Left lobe of liver (tissue), 2 donors: ENCODE results near the gene GLRX2. TPM values are rescaled to one million over a fixed set of nuclear protein-coding genes. Genes with fewer than 3 reads are reported as not detected.
A peak's percentile ranks its signal among the peaks of the same experiment; 100 is the strongest.

Experiments used
- ATAC-seq: fragments of 200-7000 bp; cut with Tn5 transposase; one replicate; pipeline ENCODE4 v1.9.1; 2020; ENCODE audit warnings: mild to moderate bottlenecking, moderate library complexity
- DNase-seq: peaks from one replicate; pipeline ENCODE4 v3.0.0-alpha.2; 2020; ENCODE audit warnings: low spot score
- total RNA-seq: library from RNA; stranded (reverse); gene quantifications from one replicate; pipeline ENCODE4 v1.2.1, GENCODE V29; 2021
- donor health status: DM: no; HTN: no; CAD: no; lungs with moderate emphysema.
- donor health status: DM: no; HTN: yes; CAD: no.

Gene GLRX2
- total RNA-seq, 1 donor from 2014 or later = 13.2 TPM

- ATAC-seq (no peak), DNase-seq (no peak)
Measured at GRCh38 chr1:193113258-193113991, 8.2 kb upstream of the GLRX2 start.

DNA sequence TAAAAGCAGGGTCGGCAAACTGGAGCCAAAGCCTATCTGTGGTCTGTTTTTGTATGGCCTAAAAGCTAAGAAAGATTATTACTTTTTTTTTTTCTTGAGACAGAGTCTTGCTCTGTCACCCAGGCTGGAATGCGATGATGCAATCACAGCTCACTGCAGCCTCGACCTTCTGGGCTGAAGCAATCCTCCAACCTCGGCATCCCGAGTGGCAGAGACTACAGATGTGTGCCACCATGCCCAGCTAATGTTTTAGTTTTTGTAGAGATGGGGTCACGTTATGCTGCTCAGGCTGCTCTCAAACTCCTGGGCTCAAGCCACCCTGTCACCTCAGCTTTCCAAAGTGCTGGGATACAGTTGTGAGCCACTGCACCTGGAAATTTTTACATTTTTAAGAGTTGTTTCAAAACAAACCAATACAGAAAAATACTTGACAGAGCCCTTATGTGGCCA, 6.5 kb upstream of the GLRX2 start:
- peak; percentile 67 for ATAC-seq
- DNase-seq = peak; percentile 72

- no peak for DNase-seq
Measured at GRCh38 chr1:193110864-193111263, 5.7 kb upstream of the GLRX2 start.

DNA sequence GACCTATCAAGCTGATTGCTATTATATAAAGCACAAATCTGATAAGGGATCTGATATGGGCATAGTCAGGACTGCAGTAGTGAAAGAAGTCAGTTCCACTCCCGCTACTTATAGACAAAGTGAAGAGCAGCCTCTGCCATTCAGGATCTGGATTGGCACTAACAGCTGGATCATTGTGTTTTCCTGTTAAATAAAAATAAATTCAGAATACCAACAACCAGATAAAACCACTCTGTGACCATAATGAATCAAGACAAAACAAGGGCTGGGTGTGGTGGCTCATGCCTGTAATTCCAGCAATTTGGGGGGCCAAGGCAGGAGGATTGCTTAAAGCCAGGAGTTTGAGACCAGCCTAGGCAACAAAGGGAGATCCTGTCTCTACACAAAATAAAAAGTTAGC, 5.0 kb upstream of the GLRX2 start:
- ATAC-seq = no peak
- no peak for DNase-seq

More at GRCh38 chr1:193110864-193111263, 5.7 kb upstream of the GLRX2 start:
- no peak for ATAC-seq

DNA sequence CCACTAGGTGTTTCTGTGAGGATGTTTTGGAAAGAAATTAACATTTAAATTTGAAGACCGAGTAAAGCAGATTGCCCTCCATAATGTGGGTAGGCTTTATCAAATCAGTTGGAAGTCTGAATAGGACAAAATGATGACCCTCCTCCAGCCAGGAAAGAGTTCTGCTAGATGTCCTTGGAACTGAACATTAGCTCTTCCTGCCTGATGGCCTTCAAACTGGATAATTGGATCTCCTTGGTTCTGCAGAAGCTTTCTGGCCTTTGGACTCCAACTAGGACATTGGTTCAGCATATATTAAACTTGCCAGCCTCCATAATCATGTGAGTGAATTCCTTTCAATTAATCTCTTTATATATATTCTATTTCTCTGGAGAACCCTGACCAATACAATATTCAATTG, 4.4 kb upstream of the GLRX2 start:
- ATAC-seq (no peak), DNase-seq (no peak)

DNA sequence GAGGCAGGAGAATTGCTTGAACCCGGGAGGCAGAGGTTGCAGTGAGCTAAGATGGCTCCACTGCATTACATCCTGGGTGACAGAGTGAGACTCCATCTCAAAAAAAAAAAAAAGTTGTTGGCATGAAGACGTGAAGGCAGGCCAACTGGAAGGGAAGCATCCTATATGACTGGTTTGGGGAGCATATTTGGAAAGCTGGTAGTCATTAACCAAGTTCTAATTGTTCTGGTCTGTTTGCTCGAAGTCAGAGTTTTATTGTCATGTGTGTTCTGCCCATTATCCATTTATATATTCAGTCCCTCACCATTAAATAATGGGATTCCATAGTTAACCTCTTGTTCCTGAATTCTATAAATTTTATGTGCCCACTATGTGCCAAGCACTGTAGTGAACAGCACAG, 3.3 kb upstream of the GLRX2 start:
- DNase-seq = no peak
- ATAC-seq = no peak

DNA sequence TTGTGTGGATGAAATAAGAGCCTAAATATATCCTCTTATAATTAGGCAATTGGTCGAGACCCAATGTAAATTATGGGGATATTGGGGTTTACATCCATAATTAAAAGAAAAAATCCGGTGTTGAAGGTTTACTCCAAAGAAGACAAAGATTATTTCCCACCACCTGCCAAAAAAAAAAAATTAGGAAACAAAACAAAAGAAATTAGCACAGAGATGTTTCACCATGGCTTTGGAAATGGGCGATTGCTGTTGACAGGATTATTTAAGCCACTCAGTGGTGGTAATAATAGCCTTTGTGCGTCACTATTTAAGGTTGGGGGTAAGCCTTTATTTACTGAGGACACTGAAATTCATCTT, 585 bp upstream of the GLRX2 start:
- ATAC-seq = no peak
- no peak for DNase-seq

DNA sequence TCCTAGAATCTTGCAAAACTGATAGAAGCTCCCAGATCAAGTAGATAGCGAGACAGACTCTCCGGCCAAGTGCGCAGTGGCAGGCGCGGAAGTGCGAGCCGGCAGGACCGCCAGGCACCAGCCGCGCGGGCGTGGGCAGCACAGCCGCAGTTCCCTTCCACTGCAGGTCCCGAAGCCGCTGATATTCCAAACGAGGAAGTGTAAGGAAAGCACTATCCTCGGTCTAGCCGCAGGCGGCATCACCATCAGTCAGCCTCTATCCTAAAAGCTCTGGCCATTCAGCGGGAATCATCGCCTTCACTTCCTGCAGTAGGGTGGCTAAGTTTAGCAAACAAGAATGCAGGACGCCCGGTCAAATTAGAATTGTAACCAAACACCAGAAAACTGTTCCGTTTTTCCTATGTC, 710 bp downstream of the GLRX2 start:
- peak; percentile 57 for DNase-seq
- ATAC-seq = peak; percentile 52

- no peak for DNase-seq
- no peak for ATAC-seq
Measured at GRCh38 chr1:193103759-193104501, 1.3 kb downstream of the GLRX2 start.

- no peak for ATAC-seq
- no peak for DNase-seq
Measured at GRCh38 chr1:193102662-193103061, 2.6 kb downstream of the GLRX2 start.

- no peak for ATAC-seq
- DNase-seq = no peak
Measured at GRCh38 chr1:193094112-193094511, 11.1 kb downstream of the GLRX2 start.

DNA sequence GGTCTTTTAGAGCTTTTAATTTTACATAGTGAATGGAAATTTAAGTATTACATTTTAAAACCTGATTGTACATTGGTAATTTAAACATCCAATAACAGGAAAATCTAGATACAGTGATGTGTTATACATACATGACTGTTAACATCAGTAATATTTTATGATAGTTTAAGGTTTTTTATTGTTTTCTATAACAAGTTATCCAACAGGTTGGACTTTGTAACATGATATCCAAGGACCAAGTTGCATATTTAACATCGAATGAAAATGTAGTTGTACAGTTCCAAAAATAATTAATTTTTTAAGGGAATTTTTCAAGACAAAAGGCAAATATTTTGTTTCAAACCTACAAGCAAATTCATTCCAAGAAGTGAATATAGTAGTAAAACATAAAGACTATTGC, 14.3 kb downstream of the GLRX2 start:
- DNase-seq = no peak
- ATAC-seq = no peak

DNA sequence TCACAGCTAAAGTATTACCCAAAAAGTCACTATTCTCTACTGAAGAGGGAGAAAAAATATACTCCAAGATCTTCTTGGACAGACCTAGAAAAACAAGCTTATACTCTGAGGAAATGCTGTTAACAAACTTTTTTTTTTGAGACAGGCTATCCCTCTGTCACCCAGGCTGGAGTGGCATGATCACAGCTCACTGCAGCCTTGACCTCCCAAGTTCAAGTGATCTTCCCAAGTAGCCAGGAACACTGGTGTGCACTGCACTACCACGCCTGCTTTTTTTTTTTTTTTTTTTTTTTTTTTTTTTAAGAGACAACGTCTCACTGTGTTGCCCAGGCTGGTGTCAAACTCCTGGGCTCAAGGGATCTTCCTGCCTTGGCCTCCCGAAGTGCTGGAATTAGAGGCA, 17.3 kb downstream of the GLRX2 start:
- ATAC-seq = no peak

DNA sequence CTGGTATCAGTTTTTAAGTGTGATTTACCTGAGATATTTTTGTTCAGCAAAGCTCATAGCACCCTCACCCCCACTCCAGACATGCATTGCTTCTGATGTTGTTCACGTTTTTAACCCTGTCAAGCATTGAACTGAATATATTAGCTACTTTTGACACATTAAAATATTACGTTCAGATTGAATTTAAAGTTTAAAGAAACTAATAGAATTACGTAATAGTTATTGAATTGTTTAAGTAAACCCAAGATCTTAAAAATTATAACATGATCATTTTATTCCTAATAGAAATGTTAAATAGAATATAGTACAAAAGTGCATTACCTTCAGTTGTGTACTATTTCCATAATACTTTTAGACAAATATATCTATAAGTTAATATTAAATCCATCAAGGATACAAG, 18.9 kb downstream of the GLRX2 start:
- no peak for ATAC-seq
- no peak for DNase-seq

More for the DNA sequence above, 17.3 kb downstream of the GLRX2 start:
- DNase-seq = no peak

- DNase-seq (no peak), ATAC-seq (no peak)
Measured at GRCh38 chr1:193085263-193085662, 20.0 kb downstream of the GLRX2 start.

GRCh38 chr1:193083365-193084088, 21.7 kb downstream of the GLRX2 start:
- no peak for ATAC-seq
- DNase-seq = no peak

DNA sequence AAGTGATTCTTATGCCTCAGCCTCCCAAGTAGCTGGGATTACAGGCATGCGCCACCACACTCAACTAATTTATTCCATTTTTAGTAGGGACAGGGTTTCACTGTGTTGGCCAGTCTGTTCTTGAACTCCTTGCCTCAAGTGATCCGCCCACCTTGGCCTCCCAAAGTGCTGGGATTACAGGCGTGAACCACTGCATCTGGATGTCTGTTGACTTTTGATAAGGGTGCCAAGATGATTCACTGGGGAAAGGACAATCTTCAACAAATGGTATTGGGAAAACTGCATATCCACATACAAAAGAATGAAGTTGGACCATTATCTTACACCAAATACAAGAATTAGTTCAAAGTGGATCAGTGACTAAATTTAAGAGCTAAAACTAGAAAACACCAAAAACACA, 26.0 kb downstream of the GLRX2 start:
- no peak for ATAC-seq
- DNase-seq = no peak

- no peak for ATAC-seq
Measured at GRCh38 chr1:193077991-193078390, 27.2 kb downstream of the GLRX2 start.

GRCh38 chr1:193070942-193071341, 34.3 kb downstream of the GLRX2 start:
- no peak for DNase-seq
- no peak for ATAC-seq

More at GRCh38 chr1:193077991-193078390, 27.2 kb downstream of the GLRX2 start:
- no peak for DNase-seq

GRCh38 chr1:193070386-193070753, 34.8 kb downstream of the GLRX2 start:
- ATAC-seq (no peak), DNase-seq (no peak)

GRCh38 chr1:193069748-193070385, 35.3 kb downstream of the GLRX2 start:
- ATAC-seq (no peak), DNase-seq (no peak)
